Endodermal cell (in vitro differentiated cells): ENCODE measurements around the gene ALAS1. TPM values are rescaled to one million over a fixed set of nuclear protein-coding genes. Genes with fewer than 3 reads are reported as not detected.

Experiments
- DNase-seq: peaks from one replicate; pipeline ENCODE4 v3.0.0-alpha.2; 2017
- H3K27ac ChIP-seq: 2 replicates; pipeline ENCODE4 v1.5.1; 2013; ENCODE audit warnings: mild to moderate bottlenecking, low read depth, low read length, moderate library complexity
- H3K27me3 ChIP-seq: 2 replicates; pipeline ENCODE4 v1.6.1; 2013; ENCODE audit warnings: mild to moderate bottlenecking, low read length, moderate library complexity; ENCODE audit not compliant: insufficient read depth, control insufficient read depth, poor library complexity, severe bottlenecking
- H3K36me3 ChIP-seq: 2 replicates; pipeline ENCODE4 v1.7.0; 2013; ENCODE audit warnings: mild to moderate bottlenecking, low read length, moderate library complexity; ENCODE audit not compliant: control insufficient read depth, insufficient read depth
- H3K4me1 ChIP-seq: one replicate; pipeline ENCODE4 v1.7.0; 2013; ENCODE audit warnings: low read length; ENCODE audit not compliant: control insufficient read depth, insufficient read depth
- H3K4me3 ChIP-seq: 2 replicates; pipeline ENCODE4 v1.5.1; 2013; ENCODE audit warnings: mild to moderate bottlenecking, low read length, moderate library complexity
- H3K9ac ChIP-seq: 2 replicates; pipeline ENCODE4 v1.6.1; 2013; ENCODE audit warnings: mild to moderate bottlenecking, low read length, moderate library complexity; ENCODE audit not compliant: poor library complexity, severe bottlenecking; ENCODE audit errors: extremely low read depth
- H3K9me3 ChIP-seq: 2 replicates; pipeline ENCODE4 v1.6.1; 2013; ENCODE audit warnings: mild to moderate bottlenecking, low read length, moderate library complexity; ENCODE audit not compliant: control insufficient read depth
- H3K27ac Mint-ChIP-seq: 2 replicates; pipeline ENCODE4 v1.8.0; 2020; ENCODE audit warnings: mixed read lengths
- H3K27me3 Mint-ChIP-seq: 2 replicates; pipeline ENCODE4 v1.8.0; 2021; ENCODE audit warnings: mild to moderate bottlenecking, mixed read lengths; ENCODE audit not compliant: insufficient read depth
- H3K36me3 Mint-ChIP-seq: 2 replicates; pipeline ENCODE4 v1.8.0; 2020; ENCODE audit warnings: low read depth, mixed read lengths
- H3K4me1 Mint-ChIP-seq: 2 replicates; pipeline ENCODE4 v1.8.0; 2020; ENCODE audit warnings: mixed read lengths
- H3K4me3 Mint-ChIP-seq: 2 replicates; pipeline ENCODE4 v1.8.0; 2020; ENCODE audit warnings: mild to moderate bottlenecking, moderate library complexity, mixed read lengths
- H3K9me3 Mint-ChIP-seq: 2 replicates; pipeline ENCODE4 v1.8.0; 2020; ENCODE audit warnings: mild to moderate bottlenecking, mixed read lengths
- CTCF ChIP-seq: fragments of 200-600 bp; sonication (generic); conservative IDR thresholded peaks from 2 replicates; pipeline ENCODE4 v1.5.0; 2021; ENCODE audit warnings: antibody characterized with exemption, mild to moderate bottlenecking
- WGBS, 2 experiments: methylation state at CpG; one replicate each; pipeline versions ENCODE4 v1.1.5 to v1.1.7; 2013; ENCODE audit warnings: missing lambda C conversion rate in 2 of 2, mixed read lengths in 1 of 2; ENCODE audit not compliant: insufficient coverage in 1 of 2, insufficient read length in 1 of 2; 5-methylcytosine and 5-hydroxymethylcytosine counted together
- total RNA-seq, 2 donors: library from RNA; stranded (reverse); fragmentation: NEBNext Ultra II Directional in 1 of 2; extraction: Animal tissue kit (Norgen Biotek cat#: 25700) in 1 of 2; gene quantifications; 2 replicates in 1 of 2; 3 replicates in 1 of 2; pipeline ENCODE4 v1.2.1, GENCODE V29; 2021

The ALAS1 gene
- total RNA-seq, 2 donors from 2014 or later: 33.6 to 50.1 TPM

- no peaks in the 10 kb centered on the region for H3K27me3 ChIP-seq
- TF ChIP-seq CTCF: no peak
- no peak overlapping the region for H3K4me3 Mint-ChIP-seq
- H3K36me3 Mint-ChIP-seq: no peaks in the 10 kb centered on the region
- no peak overlapping the region for H3K9ac ChIP-seq
- no peaks in the 10 kb centered on the region for H3K9me3 ChIP-seq
- no peaks in the 10 kb centered on the region for H3K36me3 ChIP-seq
- H3K4me1 ChIP-seq: no peaks in the 10 kb centered on the region
- no peaks in the 10 kb centered on the region for H3K9me3 Mint-ChIP-seq
- H3K27me3 Mint-ChIP-seq: no peaks in the 10 kb centered on the region
- H3K27ac ChIP-seq: no peak overlapping the region
- H3K4me1 Mint-ChIP-seq: peaks cover 6% of the 10 kb centered on the region
- 68 to 75% methylated on average over 2 to 4 of the region's 4 CpGs for WGBS, 2 experiments
- no peak overlapping the region for H3K27ac Mint-ChIP-seq
- no peak for DNase-seq
- H3K4me3 ChIP-seq: no peak overlapping the region
Measured at GRCh38 chr3:52181543-52181942, 16.4 kb upstream of the ALAS1 start.

GRCh38 chr3:52182196-52182595 lies 15.8 kb upstream of the ALAS1 start:
- Mint-ChIP-seq H3K9me3 (no peaks in the 10 kb centered on the region), H3K36me3 (no peaks in the 10 kb centered on the region), H3K27ac (no peak overlapping the region), H3K4me3 (no peak overlapping the region), H3K27me3 (no peaks in the 10 kb centered on the region), H3K4me1 (peaks cover 6% of the 10 kb centered on the region)
- H3K9ac ChIP-seq: no peak overlapping the region
- TF ChIP-seq CTCF: no peak
- H3K27ac ChIP-seq: no peak overlapping the region
- DNase-seq: no peak
- no peaks in the 10 kb centered on the region for H3K9me3 ChIP-seq
- H3K27me3 ChIP-seq: no peaks in the 10 kb centered on the region
- no peaks in the 10 kb centered on the region for H3K36me3 ChIP-seq
- no peak overlapping the region for H3K4me3 ChIP-seq
- 93 to 100% methylated on average over 4 to 5 of the region's 5 CpGs for WGBS, 2 experiments
- H3K4me1 ChIP-seq: no peaks in the 10 kb centered on the region

GRCh38 chr3:52182691-52183090 lies 15.3 kb upstream of the ALAS1 start:
- Mint-ChIP-seq H3K27ac (no peak overlapping the region), H3K4me1 (peaks cover 6% of the 10 kb centered on the region), H3K4me3 (no peak overlapping the region), H3K9me3 (no peaks in the 10 kb centered on the region), H3K27me3 (no peaks in the 10 kb centered on the region), H3K36me3 (no peaks in the 10 kb centered on the region)
- H3K27me3 ChIP-seq: no peaks in the 10 kb centered on the region
- H3K36me3 ChIP-seq: no peaks in the 10 kb centered on the region
- no peak for DNase-seq
- no peak for TF ChIP-seq CTCF
- no peaks in the 10 kb centered on the region for H3K9me3 ChIP-seq
- no peak overlapping the region for H3K4me3 ChIP-seq
- no peaks in the 10 kb centered on the region for H3K4me1 ChIP-seq
- no peak overlapping the region for H3K27ac ChIP-seq
- no peak overlapping the region for H3K9ac ChIP-seq
- WGBS, 2 experiments: 90 to 100% methylated on average over 2 to 4 of the region's 4 CpGs
